T-helper 2 cell treated with Interferon-gamma antibody and Interleukin-4, amounts not matched to agents 100 ng/mL and 5 ng/mL, for 36 hours (primary cell): ENCODE measurements around the gene NBEAL1. TPM values are rescaled to one million over a fixed set of nuclear protein-coding genes. Genes with fewer than 3 reads are reported as not detected.
"Not testable (repeated sequence)": the region's sequence is repeated elsewhere in the genome, so short reads cannot be mapped to it uniquely, and the experiment has no call there.

ENCODE experiments used
- intact Hi-C: fragments of 100-400 bp; cut with micrococcal nuclease; formaldehyde crosslinking; loops from one replicate; pipeline ENCODE4 v1.15.1; 2023
- total RNA-seq: library from RNA; stranded (reverse); gene quantifications from 2 replicates; pipeline ENCODE4 v1.2.3, GENCODE V29; 2022

NBEAL1 gene
- total RNA-seq, 1 donor from 2014 or later, result 10.7 TPM

- intact Hi-C loops, result no loop called here
Measured at GRCh38 chr2:203209538-203209937, 194.9 kb downstream of the NBEAL1 start.

GRCh38 chr2:203225423-203226039 lies 210.9 kb downstream of the NBEAL1 start:
- intact Hi-C loops, result loop anchor here (1.0 to 5.0 kb wide), 2 partner anchors 229 to 592 kb away; no protein-coding TSS in a partner anchor

DNA sequence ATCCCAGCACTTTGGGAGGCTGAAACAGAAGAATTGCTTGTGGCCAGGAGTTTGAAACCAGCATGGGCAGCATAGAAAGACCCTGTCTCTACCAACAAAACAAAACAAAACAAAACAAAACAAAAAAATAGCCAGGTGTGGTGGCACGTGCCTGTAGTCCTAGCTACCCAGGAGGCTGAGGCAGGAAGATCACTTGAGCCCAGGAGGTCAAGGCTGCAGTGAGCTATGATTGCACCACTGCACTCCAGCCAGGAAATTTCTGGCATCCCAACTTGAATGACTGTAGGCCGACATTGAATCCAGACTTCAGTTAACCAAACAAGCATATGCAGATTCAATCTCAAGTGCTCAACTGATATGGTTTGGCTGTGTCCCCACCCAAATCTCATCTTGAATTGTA lies 215.0 kb downstream of the NBEAL1 start:
- intact Hi-C loops, result loop anchor here (5.0 to 10.0 kb wide), 2 partner anchors 588 to 655 kb away; no protein-coding TSS in a partner anchor

GRCh38 chr2:203237346-203238238 lies 222.9 kb downstream of the NBEAL1 start:
- intact Hi-C loops, result loop anchor here (1.0 to 10.0 kb wide), 7 partner anchors 326 to 1205 kb away; partner anchors contain the start of genes BMPR2, CD28, FAM117B and FZD7

- intact Hi-C loops, result loop anchor here (1.0 to 10.0 kb wide), 7 partner anchors 327 to 1206 kb away; partner anchors contain the start of genes BMPR2, CD28, FAM117B and FZD7
Measured at GRCh38 chr2:203238292-203238703, 223.6 kb downstream of the NBEAL1 start.

DNA sequence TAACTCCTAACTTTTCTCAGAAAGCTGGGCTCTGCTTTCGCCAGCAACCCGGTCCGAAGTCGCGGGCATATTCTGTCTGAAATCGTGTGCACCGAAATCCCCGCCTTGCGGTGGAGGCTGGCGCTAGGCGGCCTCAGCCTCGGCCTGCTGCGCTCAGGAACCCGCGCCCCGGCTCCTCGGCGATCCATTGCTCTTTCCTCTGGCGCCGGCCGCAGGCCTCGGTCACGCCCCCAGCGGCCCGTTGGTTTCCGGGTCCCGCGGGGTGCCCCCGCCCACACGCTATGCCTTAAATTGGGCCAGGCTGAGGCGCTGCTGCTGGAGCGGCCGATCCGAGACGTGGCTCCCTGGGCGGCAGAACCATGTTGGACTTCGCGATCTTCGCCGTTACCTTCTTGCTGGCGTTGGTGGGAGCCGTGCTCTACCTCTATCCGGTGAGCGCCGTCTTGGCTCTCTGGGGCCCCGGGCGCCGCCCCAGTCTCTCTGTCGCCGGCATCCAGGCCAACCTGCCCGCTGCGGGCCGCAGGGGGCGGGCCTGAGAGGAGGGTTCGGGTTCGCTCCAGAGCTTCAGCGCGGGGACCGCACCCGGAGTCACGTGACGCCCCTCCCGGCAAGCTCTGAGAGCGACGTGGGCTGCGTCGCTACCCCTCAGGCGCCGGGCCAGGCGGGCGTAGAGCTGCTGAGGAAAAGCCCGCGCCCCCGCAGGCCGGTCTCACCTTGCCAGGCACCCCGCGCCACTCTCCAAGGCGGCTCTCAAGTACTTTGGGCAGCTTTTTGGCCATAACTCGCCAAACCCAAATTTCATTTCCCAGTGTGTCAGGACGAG lies 224.2 kb downstream of the NBEAL1 start, which contains the start of gene CYP20A1:
CYP20A1 (plus strand) TSS at position 315 of the 823 bp plus-strand sequence; CDS start at position 360, 45 bp downstream.
- intact Hi-C loops, result loop anchor here (1.0 to 10.0 kb wide), 11 partner anchors 89 to 1207 kb away; partner anchors contain the start of genes ABI2, BMPR2, CD28 and FAM117B

DNA sequence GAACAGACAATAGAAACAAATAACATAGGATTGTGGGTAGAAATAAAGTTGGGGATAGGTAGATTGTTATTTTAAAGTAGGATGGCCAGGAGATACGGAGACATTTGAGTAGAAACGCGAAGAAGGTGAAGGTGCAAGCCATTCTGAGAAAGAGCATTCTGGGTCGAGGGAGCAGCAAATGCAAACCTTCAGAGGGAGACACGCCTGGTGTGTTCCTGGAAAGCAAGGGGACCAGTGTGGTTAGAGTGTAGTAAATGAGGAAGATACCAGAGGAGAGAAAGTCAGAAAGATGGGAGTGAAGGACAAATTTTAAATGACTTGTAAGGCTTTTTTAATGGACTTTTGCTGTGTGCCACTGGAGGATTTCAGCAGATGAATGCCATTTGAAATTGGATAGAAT lies 225.8 kb downstream of the NBEAL1 start:
- intact Hi-C loops, result no loop called here

DNA sequence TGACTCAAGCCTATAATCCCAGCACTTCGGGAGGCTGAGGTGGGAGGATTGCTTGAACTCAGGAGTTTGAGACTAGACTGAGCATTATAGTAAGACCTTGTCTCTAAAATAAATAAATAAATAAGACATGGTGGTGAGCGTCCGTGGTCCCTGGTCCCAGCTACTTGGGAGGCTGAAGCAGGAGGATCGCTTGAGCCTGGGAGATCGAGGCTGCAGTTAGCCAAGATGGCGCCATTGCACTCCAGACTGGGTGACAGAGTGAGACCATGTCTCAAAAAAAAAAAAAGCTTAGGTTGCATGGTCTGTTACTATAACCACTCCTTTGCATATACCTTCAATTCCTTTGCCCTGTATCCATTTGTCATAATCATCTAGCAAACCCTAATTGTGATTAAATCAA lies 227.8 kb downstream of the NBEAL1 start:
- intact Hi-C loops, result no loop called here

GRCh38 chr2:203246646-203247045 lies 232.0 kb downstream of the NBEAL1 start:
- intact Hi-C loops, result no loop called here

DNA sequence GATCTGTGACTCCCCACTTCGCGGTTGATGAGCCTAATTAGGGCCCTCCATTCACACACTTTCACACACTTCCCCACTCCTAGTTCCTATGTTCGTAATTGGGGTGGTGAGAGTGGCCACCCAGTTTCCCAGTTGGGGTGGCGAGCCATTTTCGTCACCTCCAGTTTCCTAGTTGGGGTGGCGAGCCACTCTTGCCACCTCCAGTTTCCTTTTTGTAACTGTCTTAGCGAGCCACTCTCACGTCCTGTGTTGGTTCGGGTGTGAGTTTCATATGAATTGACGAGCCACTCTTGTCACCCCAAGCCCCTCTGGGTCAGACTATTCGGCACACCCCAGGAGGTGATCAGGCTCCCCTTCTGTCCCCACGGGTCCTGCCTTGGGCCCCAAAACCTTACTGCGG lies 238.1 kb downstream of the NBEAL1 start:
- intact Hi-C loops, result no loop called here

- intact Hi-C loops, result not testable (repeated sequence)
Measured at GRCh38 chr2:203253422-203254095, 238.9 kb downstream of the NBEAL1 start.

- intact Hi-C loops, result no loop called here
Measured at GRCh38 chr2:203261326-203262159, 246.9 kb downstream of the NBEAL1 start.

Other genes with a start within 250 kb of the NBEAL1 start
- gene ICA1L, start 143.1 kb upstream of the NBEAL1 start, total RNA-seq, result 6.1 and 6.2 TPM in 2 replicates
- gene WDR12, start 103.2 kb upstream of the NBEAL1 start, total RNA-seq, result 66.9 and 79.1 TPM in 2 replicates
- 7.0 and 8.0 TPM in 2 replicates for gene CARF, start 102.6 kb upstream of the NBEAL1 start, total RNA-seq
- 23.7 and 25.1 TPM in 2 replicates for gene CYP20A1, start 224.1 kb downstream of the NBEAL1 start, total RNA-seq